HG03097 (cell line): ENCODE data around the gene STX17.

Source experiments
- ATAC-seq: cut with Tn5 transposase; IDR thresholded peaks from one replicate; pipeline ENCODE4 v1.9.1; 2021; ENCODE audit not compliant: unreplicated experiment, low FRiP score

The STX17 gene

GRCh38 chr9:99905833-99906402, 536 bp upstream of the STX17 start:
- ATAC-seq: no peak

DNA sequence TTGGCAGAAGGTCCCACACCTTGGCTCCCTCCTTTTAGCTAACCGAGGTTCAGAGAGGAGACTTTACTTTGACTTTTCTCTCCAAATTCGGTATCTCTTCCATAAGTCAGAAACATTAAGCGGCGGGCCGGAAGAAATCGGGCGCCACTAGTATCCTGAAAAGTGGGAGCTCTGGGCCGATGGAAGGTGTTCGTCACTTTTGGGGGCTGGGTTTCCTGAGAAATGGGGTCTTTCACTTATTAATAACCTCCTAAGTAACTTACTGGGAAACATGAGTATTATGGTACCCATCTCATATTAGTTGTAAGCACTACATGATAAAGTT, 716 bp downstream of the STX17 start:
- no peak for ATAC-seq

GRCh38 chr9:99911600-99911999, 5.1 kb downstream of the STX17 start:
- ATAC-seq: no peak

- ATAC-seq: no peak
Measured at GRCh38 chr9:99916650-99917049, 10.2 kb downstream of the STX17 start.

GRCh38 chr9:99918134-99918533, 11.7 kb downstream of the STX17 start:
- ATAC-seq: no peak

DNA sequence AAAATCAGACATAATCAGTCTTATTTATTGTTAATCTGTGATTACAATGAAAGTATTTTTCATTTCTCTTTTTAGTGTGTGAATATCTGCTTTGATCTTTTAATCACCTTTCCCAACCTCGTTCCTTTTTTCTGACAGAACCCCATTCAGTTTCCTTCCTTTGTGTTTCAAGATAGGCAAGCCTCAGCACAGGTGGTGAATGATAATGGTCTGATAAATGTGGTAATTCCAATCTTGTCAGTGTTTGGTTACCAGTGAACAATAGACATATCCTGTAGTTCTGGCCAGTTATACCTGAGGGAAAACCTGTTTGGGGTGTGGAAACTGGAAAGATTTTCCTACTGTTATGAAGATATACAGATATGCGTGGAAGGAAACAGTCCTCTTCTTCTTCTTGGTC, 13.5 kb downstream of the STX17 start:
- ATAC-seq: no peak

- no peak for ATAC-seq
Measured at GRCh38 chr9:99921875-99922710, 15.6 kb downstream of the STX17 start.

GRCh38 chr9:99922711-99923030, 16.2 kb downstream of the STX17 start:
- ATAC-seq: no peak

DNA sequence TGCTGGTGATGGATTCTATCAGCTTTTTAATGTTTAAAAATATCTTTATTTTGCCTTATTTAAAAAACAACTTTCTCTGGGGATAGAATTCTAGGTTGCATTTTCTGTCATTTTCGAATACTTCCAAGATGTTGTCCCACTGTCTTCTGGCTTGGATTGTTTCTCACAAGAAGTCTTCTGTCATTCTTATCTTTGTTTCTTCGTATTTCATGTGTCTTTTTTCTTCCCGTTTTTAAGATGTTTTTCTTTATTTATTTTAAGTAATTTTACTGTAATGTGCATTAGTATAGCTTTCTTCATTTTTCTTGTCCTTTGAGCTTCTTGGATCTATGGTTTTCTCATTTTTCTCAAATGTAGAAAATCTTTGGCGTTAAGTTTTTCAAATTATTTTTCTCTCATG, 19.1 kb downstream of the STX17 start:
- no peak for ATAC-seq

DNA sequence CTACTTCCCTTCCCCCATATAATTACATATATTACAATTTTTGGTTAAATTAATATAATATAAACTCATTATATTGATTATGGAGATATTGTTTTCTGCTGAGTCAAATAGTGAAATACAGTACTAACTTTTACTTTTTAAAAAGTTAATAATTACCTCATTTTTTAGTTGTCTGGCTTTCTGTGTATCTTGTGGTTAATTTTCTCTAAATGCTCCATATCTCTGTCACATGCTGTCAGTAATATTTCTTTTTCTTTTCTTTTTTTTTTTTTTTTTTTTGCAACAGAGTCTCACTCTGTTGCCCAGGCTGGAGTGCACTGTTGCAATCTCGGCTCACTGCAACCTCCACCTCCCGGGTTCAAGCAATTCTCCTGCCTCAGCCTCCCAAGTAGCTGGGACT, 23.2 kb downstream of the STX17 start:
- ATAC-seq: no peak

GRCh38 chr9:99931155-99931840, 24.8 kb downstream of the STX17 start:
- no peak for ATAC-seq

DNA sequence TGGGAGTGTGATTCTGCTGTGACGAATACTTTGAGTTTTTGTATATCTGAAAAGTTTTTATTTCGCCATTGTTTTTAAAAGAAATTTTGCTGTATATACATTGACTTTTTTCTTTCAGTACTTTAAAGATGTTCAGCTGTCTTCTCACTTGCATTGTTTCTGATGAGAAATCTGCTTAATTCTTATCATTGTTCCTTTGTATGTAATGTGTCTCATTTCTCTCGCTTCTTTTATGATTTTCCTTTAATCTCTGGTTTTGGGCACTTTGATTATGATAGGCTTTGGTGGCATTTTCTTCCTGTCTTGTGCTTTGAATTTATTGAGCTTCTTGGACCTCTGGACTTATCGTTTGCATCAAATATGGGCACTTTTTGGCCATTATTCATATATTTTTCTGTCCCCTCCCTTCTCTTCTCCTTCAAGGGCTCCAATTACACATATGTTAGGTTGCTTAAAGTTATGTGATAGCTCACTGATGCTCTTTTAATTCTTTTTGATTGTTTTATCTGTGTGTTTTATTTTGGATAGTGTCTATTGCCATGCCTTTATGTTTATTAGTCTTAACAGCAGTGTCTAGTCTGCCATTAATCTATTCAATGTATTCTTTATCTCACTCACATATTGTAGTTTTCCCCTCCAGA, 30.6 kb downstream of the STX17 start:
- ATAC-seq: no peak

DNA sequence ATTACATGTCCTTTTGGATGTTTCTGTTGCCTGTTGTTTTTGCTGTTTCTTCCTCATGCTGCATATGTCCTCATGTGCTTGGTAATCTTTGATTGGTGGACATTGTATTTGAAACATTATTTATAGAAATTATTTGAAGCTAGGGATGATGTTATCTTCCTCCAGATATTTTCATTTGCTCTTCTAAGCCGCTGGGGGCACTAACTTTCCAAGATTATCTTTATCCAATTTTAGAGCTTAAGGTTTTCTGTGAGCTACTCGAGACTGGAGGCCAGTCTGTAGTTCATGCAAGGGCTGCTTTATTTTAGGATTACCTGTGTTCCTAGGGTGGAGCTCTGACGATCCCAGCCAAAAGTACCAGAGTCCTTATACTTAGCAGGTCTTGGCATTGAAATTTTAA, 40.9 kb downstream of the STX17 start:
- no peak for ATAC-seq

DNA sequence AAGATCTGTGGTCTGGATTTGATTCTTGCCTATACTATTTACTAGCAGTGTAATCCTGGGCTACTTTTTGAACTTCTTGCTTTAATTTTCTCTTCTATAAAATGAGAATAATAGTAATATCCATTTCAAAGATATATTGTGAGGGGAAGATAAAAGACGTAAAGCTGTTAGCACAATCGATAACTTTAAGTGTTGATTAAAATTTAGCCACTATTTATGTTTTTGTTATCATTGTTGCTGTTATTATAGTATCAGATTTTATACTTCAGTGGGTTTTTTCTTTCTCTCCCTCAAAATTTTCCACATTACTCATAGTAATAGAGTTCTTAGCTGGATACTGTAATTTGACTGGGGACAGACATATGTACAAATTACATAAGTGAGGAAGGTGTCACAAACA, 42.0 kb downstream of the STX17 start:
- ATAC-seq: no peak

DNA sequence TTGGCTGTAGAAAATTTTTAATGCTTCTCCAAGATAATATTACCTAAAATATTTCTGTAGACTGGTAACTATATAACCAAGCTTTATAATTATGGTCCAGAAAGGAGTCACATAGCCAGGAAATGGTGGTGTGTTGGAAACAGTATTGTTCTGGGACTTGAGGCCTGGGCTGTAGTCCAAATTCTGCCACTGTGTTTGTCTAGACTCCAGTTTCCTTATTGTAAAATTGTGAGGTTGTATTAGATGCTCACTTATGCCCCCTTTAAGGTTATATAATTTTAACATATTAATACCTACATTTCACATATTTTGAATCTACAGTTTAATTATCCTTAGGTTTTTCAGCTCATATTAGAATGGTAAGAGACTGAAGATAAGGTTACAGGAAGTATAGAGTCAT, 42.4 kb downstream of the STX17 start:
- ATAC-seq: no peak

DNA sequence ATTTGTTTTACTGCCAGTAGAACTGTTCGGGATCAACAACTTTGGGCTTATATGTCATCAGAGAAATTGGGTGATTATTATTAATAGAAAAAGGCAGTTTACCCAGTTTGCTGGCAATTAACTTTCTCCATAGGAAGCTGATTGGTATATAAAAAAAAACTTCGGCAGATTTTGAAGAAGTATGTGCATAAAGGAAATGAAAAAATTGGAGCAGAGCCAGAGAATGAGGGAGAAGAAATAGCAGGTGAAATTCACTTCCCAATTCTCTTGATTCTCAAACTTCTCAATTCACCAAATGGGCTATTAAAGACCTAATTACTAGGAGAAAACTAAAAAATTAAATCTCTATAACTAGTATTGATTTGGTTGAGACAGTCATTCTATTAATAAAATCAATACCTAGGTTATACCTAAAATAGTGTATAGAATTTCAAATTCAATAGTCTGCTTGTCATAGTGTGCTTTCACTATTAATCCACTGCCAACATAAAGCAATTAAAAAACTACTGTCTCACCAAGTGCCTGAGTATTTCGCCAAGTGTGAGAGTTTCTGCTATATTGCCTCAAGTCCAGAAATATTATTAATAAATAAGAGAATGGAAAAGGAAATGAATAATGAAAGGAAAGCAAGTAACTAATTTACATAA, 47.5 kb downstream of the STX17 start:
- ATAC-seq: no peak

DNA sequence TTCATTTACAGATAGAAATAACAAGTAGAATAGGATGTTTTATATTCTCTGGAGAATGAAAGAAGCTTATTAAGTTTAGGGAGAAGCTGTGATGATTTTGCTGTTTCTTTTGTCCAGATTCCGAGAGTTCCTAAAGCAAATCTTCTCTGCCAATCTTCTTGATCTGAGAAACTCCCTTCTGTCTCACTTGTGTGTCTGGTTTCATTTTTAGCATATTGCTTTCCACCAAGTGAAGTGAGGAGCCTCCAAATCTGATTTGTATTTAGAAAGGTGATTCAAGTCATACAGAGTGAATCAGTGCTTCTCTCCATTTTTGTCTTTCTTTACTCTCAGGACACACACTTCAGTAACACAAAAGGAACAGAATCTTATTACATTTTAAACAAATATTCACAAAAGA, 48.4 kb downstream of the STX17 start:
- no peak for ATAC-seq

GRCh38 chr9:99955606-99956005, 49.2 kb downstream of the STX17 start:
- no peak for ATAC-seq

DNA sequence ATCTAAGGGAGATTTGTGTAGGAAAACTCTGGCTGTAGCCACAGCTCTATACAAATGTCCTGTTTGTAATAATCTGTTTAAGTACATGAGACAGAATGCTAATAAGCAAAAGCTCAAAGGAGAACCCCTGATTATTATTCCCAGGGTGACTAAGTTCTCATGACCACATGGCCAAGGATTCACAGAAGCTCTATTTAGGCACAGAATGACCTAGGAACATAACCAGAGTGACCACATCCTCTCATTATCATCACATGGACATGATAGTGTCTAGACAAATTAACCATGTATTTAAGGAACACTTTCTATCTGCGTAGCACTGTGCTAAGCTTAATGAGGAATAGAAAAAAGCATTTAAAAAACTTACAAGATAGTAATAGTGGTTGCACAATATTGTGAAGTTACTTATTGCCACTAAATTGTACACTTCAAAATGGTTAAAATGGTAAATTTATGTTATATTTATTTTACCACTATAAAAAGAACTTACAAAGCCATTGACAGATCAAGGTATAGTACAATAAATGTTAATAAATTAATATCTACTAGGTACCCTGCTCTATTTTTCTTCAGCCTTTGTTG, 56.3 kb downstream of the STX17 start:
- no peak for ATAC-seq

DNA sequence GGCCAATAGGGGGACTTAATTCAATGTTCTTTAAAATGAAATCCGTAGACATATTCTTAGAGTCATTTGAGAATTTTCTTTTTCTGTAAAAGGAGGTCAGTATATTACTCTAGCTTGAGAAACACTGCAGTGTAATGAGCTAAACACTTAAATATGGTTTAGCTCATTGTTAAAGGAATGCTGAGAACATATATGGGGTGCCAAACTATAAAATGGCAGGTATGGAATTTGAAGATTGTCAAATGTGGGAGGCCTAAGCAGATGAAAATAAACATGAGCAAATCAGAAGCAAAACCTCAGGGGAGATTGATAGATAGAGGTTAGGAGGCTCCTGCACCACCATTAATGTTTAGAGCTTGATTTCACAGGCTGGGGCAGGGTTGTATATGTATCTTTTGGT, 57.9 kb downstream of the STX17 start:
- ATAC-seq: no peak

GRCh38 chr9:99966001-99966400, 59.5 kb downstream of the STX17 start:
- ATAC-seq: no peak
